OCI-LY1 (cell line): ENCODE data around the gene FAM217B.

Experiments used
- H2AFZ ChIP-seq: fragments of 200-600 bp; sonication (generic), shearing (Covaris generic); 2 replicates; pipeline ENCODE4 v1.6.0; 2014; ENCODE audit warnings: antibody characterized with exemption, mild to moderate bottlenecking, low read length
- H3F3A ChIP-seq: fragments of 200-600 bp; sonication (generic), shearing (Covaris generic); 2 replicates; pipeline ENCODE4 v1.6.0; 2014; ENCODE audit warnings: mild to moderate bottlenecking, antibody characterized with exemption, low read length, moderate library complexity; ENCODE audit not compliant: insufficient read depth
- H3K27ac ChIP-seq: fragments of 200-600 bp; sonication (generic); 2 replicates; pipeline ENCODE4 v1.5.1; 2014; ENCODE audit warnings: low read length, mixed run types, mild to moderate bottlenecking, low read depth; ENCODE audit not compliant: poor library complexity, severe bottlenecking
- H3K27me3 ChIP-seq: fragments of 200-600 bp; sonication (generic); 2 replicates; pipeline ENCODE4 v1.6.0; 2014; ENCODE audit warnings: antibody characterized with exemption, mild to moderate bottlenecking, low read length, moderate library complexity; ENCODE audit not compliant: insufficient read depth
- H3K36me3 ChIP-seq: fragments of 200-600 bp; sonication (generic); 2 replicates; pipeline ENCODE4 v1.6.1; 2014; ENCODE audit warnings: mild to moderate bottlenecking, antibody characterized with exemption, low read length, moderate library complexity, mixed read lengths; ENCODE audit not compliant: insufficient read depth
- H3K4me1 ChIP-seq: fragments of 200-600 bp; sonication (generic); 2 replicates; pipeline ENCODE4 v1.5.1; 2014; ENCODE audit warnings: mild to moderate bottlenecking, low read length, moderate library complexity; ENCODE audit not compliant: insufficient read depth, severe bottlenecking
- H3K4me2 ChIP-seq: fragments of 200-600 bp; sonication (generic), shearing (Covaris generic); 2 replicates; pipeline ENCODE4 v1.6.1; 2014; ENCODE audit warnings: low read length
- H3K4me3 ChIP-seq: fragments of 200-600 bp; sonication (generic); 2 replicates; pipeline ENCODE4 v1.5.1; 2014; ENCODE audit warnings: low read length, low read depth, mild to moderate bottlenecking, mixed read lengths; ENCODE audit not compliant: poor library complexity, severe bottlenecking
- H3K79me2 ChIP-seq: fragments of 200-600 bp; shearing (Covaris generic); 2 replicates; pipeline ENCODE4 v1.6.1; 2016; ENCODE audit warnings: mixed run types, low read length, mixed read lengths; ENCODE audit not compliant: insufficient read depth
- H3K9ac ChIP-seq: fragments of 200-600 bp; sonication (generic), shearing (Covaris generic); 2 replicates; pipeline ENCODE4 v1.6.1; 2014; ENCODE audit warnings: mild to moderate bottlenecking, low read length, mixed read lengths
- H3K9me2 ChIP-seq: fragments of 200-600 bp; sonication (generic), shearing (Covaris generic); 2 replicates; pipeline ENCODE4 v1.6.1; 2014; ENCODE audit warnings: low read depth, mild to moderate bottlenecking, low read length, mixed read lengths
- H3K9me3 ChIP-seq: fragments of 200-600 bp; shearing (Covaris generic); 2 replicates; pipeline ENCODE4 v1.6.1; 2014; ENCODE audit warnings: low read length, mixed read lengths
- H4K20me1 ChIP-seq: fragments of 200-600 bp; sonication (generic), shearing (Covaris generic); 2 replicates; pipeline ENCODE4 v1.6.0; 2016; ENCODE audit warnings: mild to moderate bottlenecking, low read length; ENCODE audit not compliant: insufficient read depth
- EZH2 ChIP-seq: fragments of 200-600 bp; sonication (generic), shearing (Covaris generic); IDR thresholded peaks from 2 replicates; pipeline ENCODE4 v1.8.0; 2017; ENCODE audit warnings: borderline replicate concordance, mixed run types, mild to moderate bottlenecking, antibody characterized with exemption, low read length, moderate library complexity, mixed read lengths
- TF ChIP-seq, protein P1 (sequence below): fragments of 200-600 bp; sonication (generic), shearing (Covaris generic); IDR thresholded peaks from 2 replicates; pipeline ENCODE4 v1.5.1; 2017; ENCODE audit warnings: mild to moderate bottlenecking, antibody characterized with exemption, low read length, moderate library complexity, mixed read lengths

FAM217B gene

GRCh38 chr20:59966428-59966827 is 26.2 kb downstream of the FAM217B start:
- Histone ChIP-seq H3K79me2 (no peaks in the 10 kb centered on the region), H3K27me3 (no peaks in the 10 kb centered on the region), H3K27ac (no peak overlapping the region), H3K9me3 (no peaks in the 10 kb centered on the region), H2AFZ (no peak overlapping the region), H4K20me1 (no peaks in the 10 kb centered on the region), H3K4me3 (no peak overlapping the region), H3K9me2 (no peaks in the 10 kb centered on the region), H3F3A (no peaks in the 10 kb centered on the region), H3K9ac (no peak overlapping the region), H3K4me1 (no peaks in the 10 kb centered on the region), H3K36me3 (no peaks in the 10 kb centered on the region), H3K4me2 (no peak overlapping the region)
- no peak for TF ChIP-seq EZH2
- TF ChIP-seq, protein P1, sequence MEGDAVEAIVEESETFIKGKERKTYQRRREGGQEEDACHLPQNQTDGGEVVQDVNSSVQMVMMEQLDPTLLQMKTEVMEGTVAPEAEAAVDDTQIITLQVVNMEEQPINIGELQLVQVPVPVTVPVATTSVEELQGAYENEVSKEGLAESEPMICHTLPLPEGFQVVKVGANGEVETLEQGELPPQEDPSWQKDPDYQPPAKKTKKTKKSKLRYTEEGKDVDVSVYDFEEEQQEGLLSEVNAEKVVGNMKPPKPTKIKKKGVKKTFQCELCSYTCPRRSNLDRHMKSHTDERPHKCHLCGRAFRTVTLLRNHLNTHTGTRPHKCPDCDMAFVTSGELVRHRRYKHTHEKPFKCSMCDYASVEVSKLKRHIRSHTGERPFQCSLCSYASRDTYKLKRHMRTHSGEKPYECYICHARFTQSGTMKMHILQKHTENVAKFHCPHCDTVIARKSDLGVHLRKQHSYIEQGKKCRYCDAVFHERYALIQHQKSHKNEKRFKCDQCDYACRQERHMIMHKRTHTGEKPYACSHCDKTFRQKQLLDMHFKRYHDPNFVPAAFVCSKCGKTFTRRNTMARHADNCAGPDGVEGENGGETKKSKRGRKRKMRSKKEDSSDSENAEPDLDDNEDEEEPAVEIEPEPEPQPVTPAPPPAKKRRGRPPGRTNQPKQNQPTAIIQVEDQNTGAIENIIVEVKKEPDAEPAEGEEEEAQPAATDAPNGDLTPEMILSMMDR = no peak

DNA sequence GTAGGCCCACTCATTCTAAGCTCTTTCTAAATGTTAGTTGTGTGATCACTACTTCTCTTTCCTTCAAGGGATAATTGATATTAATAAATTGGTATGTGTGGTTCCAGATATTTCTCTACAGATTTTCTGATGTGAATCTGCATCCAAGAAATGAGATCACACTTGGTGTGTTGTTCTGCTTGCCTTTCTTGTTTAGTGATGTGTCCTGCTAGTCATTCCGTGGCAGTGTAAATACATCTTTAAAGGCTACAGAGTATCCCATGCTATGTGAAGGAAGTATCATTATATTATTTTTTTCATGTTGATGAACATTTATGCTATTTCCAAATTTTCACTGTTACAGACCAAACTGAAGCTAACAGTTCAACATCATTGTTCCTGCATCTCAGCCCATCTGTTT is 31.2 kb downstream of the FAM217B start:
- Histone ChIP-seq H3K36me3 (no peaks in the 10 kb centered on the region), H3K79me2 (no peaks in the 10 kb centered on the region), H3K9ac (no peak overlapping the region), H3K4me3 (no peak overlapping the region), H3K9me3 (no peaks in the 10 kb centered on the region), H4K20me1 (no peaks in the 10 kb centered on the region), H3K27ac (no peak overlapping the region), H2AFZ (no peak overlapping the region), H3K4me1 (no peaks in the 10 kb centered on the region), H3F3A (no peaks in the 10 kb centered on the region), H3K4me2 (no peak overlapping the region), H3K9me2 (no peaks in the 10 kb centered on the region), H3K27me3 (no peaks in the 10 kb centered on the region)
- no peak for TF ChIP-seq EZH2
- TF ChIP-seq, protein P1 = no peak

DNA sequence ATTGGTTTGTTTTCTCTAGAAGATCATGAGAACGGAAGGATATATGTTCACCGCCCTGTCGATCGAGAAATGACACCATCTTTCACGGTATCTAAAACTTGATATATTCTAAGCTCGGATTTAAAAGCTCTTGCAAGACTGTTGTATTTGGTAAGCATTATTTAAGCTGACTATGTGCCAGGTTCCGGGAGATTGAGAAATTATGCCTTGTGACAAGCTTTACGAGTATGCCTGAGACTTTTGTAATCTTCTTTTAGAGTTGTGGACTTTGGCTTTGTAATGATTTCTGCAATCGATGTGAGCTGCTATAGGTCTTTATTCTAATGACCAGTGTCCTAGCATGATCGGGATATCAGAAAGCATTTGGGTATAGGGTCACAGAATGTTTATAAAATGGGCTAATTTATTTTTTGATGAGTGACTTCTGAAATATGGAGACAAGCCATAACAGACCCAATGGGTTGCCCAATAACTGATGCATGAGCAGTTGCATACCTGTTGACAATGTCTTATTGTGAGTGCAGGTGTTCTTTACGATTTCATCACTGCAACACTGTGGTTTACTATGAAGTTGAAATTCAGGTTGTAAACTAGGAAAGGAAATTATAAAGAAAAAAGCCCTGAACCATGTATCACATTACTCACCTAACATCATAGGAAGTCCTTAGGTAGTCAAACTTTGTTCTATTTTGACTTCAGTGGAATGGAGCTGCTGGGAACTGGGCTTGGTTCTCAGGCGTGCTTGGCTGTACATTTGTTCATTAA is 32.0 kb downstream of the FAM217B start:
- no peak overlapping the region for H3K27ac ChIP-seq
- H3K9ac ChIP-seq = no peak overlapping the region
- no peaks in the 10 kb centered on the region for H3F3A ChIP-seq
- no peaks in the 10 kb centered on the region for H3K79me2 ChIP-seq
- H4K20me1 ChIP-seq = no peaks in the 10 kb centered on the region
- H3K9me3 ChIP-seq = no peaks in the 10 kb centered on the region
- H3K4me3 ChIP-seq = no peak overlapping the region
- H2AFZ ChIP-seq = no peak overlapping the region
- no peak overlapping the region for H3K4me2 ChIP-seq
- H3K9me2 ChIP-seq = no peaks in the 10 kb centered on the region
- H3K27me3 ChIP-seq = no peaks in the 10 kb centered on the region
- H3K4me1 ChIP-seq = no peaks in the 10 kb centered on the region
- no peak for TF ChIP-seq EZH2
- TF ChIP-seq, protein P1 = no peak
- no peaks in the 10 kb centered on the region for H3K36me3 ChIP-seq
